ENCODE data around the gene NOTCH1.

The NOTCH1 gene

GRCh38 chr9:136453326-136453725 lies 92.5 kb downstream of the NOTCH1 start:
- no peak overlapping the region for H3K4me2 ChIP-seq (ENCODE audit: low read length)
- H3K27me3 ChIP-seq (ENCODE audit: low read depth, low read length): no peaks in the 10 kb centered on the region
- no peaks in the 10 kb centered on the region for H3K79me2 ChIP-seq (ENCODE audit: low read length)
- no peak for TF ChIP-seq CTCF (IDR thresholded peaks at IDR 0.05; ENCODE audit: low read depth, low read length)
- TF ChIP-seq EZH2phosphoT487 (IDR thresholded peaks at IDR 0.05; ENCODE audit: low read depth): no peak
- H3K4me1 ChIP-seq (ENCODE audit: low read length): no peaks in the 10 kb centered on the region
- H2AFZ ChIP-seq (ENCODE audit: low read depth, low read length): no peak overlapping the region
- H3K9ac ChIP-seq (ENCODE audit: low read length): no peak overlapping the region
- peaks cover 66% of the 10 kb centered on the region for H3K36me3 ChIP-seq (replicated peaks; ENCODE audit: low read depth, low read length)
- H3K27ac ChIP-seq (ENCODE audit: low read length): no peak overlapping the region
- H3K9me3 ChIP-seq (ENCODE audit: insufficient read depth, low read length): no peaks in the 10 kb centered on the region
- H4K20me1 ChIP-seq (ENCODE audit: insufficient read depth, low read length): no peaks in the 10 kb centered on the region
- H3K4me3 ChIP-seq (ENCODE audit: low read length): no peak overlapping the region

DNA sequence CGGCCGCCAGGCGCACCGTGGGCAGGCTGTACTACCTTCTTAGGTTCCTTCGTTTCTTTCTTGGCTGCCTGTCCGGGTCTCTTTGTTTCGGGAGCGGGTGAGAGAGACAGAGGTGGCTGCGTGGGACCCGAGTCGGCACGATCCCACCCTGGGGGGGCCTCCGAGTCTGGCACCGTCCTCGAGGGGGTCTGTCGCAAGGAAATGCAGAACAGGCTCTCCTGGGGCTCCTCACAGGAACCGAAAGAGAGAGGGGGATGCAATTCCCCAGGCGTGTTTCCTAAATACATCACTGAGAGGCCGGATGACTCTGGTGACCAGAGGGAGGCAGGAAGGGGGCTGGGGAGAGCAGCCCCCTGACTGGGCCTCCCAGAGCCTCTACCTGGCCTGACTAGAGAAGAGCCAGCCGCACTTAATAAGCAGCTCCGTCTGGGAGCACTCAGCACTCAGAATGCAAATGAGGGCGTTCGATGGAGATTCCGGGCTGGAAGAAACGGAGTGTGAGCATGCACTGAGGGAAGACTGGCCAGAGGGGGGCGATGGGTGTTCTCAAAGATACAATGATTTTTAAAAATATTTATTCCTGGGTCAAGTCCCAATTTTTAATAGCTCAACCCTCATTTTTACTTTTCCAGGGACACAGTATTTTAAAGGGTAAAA lies 94.5 kb downstream of the NOTCH1 start:
- H3K4me1 ChIP-seq (ENCODE audit: low read length): no peaks in the 10 kb centered on the region
- H2AFZ ChIP-seq (ENCODE audit: low read depth, low read length): no peak overlapping the region
- H3K4me2 ChIP-seq (ENCODE audit: low read length): no peak overlapping the region
- peaks cover 77% of the 10 kb centered on the region for H3K36me3 ChIP-seq (replicated peaks; ENCODE audit: low read depth, low read length)
- no peaks in the 10 kb centered on the region for H4K20me1 ChIP-seq (ENCODE audit: insufficient read depth, low read length)
- no peak overlapping the region for H3K4me3 ChIP-seq (ENCODE audit: low read length)
- no peaks in the 10 kb centered on the region for H3K79me2 ChIP-seq (ENCODE audit: low read length)
- no peak for TF ChIP-seq CTCF (IDR thresholded peaks at IDR 0.05; ENCODE audit: low read depth, low read length)
- no peak for TF ChIP-seq EZH2phosphoT487 (IDR thresholded peaks at IDR 0.05; ENCODE audit: low read depth)
- no peaks in the 10 kb centered on the region for H3K27me3 ChIP-seq (ENCODE audit: low read depth, low read length)
- H3K27ac ChIP-seq (ENCODE audit: low read length): no peak overlapping the region
- H3K9me3 ChIP-seq (ENCODE audit: insufficient read depth, low read length): no peaks in the 10 kb centered on the region
- H3K9ac ChIP-seq (ENCODE audit: low read length): no peak overlapping the region

GRCh38 chr9:136448655-136449054 lies 97.2 kb downstream of the NOTCH1 start:
- no peaks in the 10 kb centered on the region for H4K20me1 ChIP-seq (ENCODE audit: insufficient read depth, low read length)
- no peak for TF ChIP-seq EZH2phosphoT487 (IDR thresholded peaks at IDR 0.05; ENCODE audit: low read depth)
- no peak for TF ChIP-seq CTCF (IDR thresholded peaks at IDR 0.05; ENCODE audit: low read depth, low read length)
- H3K4me2 ChIP-seq (ENCODE audit: low read length): no peak overlapping the region
- peaks cover 65% of the 10 kb centered on the region for H3K36me3 ChIP-seq (replicated peaks; ENCODE audit: low read depth, low read length)
- H3K9ac ChIP-seq (ENCODE audit: low read length): no peak overlapping the region
- H2AFZ ChIP-seq (ENCODE audit: low read depth, low read length): no peak overlapping the region
- H3K79me2 ChIP-seq (ENCODE audit: low read length): no peaks in the 10 kb centered on the region
- no peaks in the 10 kb centered on the region for H3K9me3 ChIP-seq (ENCODE audit: insufficient read depth, low read length)
- H3K4me1 ChIP-seq (ENCODE audit: low read length): no peaks in the 10 kb centered on the region
- H3K4me3 ChIP-seq (ENCODE audit: low read length): no peak overlapping the region
- no peak overlapping the region for H3K27ac ChIP-seq (ENCODE audit: low read length)
- no peaks in the 10 kb centered on the region for H3K27me3 ChIP-seq (ENCODE audit: low read depth, low read length)

DNA sequence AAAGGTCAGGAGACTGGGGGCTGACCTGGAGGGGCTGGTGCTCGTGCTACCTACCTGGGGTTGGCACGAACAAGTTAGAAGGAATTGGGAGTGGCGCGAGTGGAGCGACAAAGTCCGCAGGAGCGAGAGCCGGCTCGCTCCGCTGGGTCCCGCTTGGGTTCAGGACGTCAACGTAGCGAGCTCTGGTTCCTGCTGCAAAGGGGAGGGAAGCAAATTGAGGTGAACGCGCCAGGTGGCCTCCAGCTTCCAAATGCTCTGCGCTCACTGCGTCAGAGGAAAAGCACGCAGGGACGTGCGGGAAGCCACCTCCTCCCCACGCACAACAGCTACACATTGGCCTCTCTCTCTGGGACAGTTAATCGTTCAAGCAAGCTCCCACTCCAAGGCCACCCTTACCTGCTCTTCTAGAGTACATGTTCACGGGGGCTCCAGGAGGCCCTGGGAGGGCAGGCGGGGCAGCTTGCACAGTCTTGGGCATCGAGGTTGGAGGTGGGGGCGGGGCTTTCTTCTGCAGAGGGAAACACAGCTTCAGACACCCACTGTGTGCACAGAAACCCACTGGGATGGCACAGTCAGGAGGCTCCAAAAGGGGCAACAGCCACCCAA lies 98.6 kb downstream of the NOTCH1 start:
- no peak for TF ChIP-seq EZH2phosphoT487 (IDR thresholded peaks at IDR 0.05; ENCODE audit: low read depth)
- TF ChIP-seq CTCF (IDR thresholded peaks at IDR 0.05; ENCODE audit: low read depth, low read length): no peak
- Histone ChIP-seq H2AFZ (ENCODE audit: low read depth, low read length) (no peak overlapping the region), H3K4me1 (ENCODE audit: low read length) (no peaks in the 10 kb centered on the region), H3K4me2 (ENCODE audit: low read length) (no peak overlapping the region), H3K36me3 (replicated peaks; ENCODE audit: low read depth, low read length) (peaks cover 67% of the 10 kb centered on the region), H3K79me2 (ENCODE audit: low read length) (no peaks in the 10 kb centered on the region), H3K9ac (ENCODE audit: low read length) (no peak overlapping the region), H3K27ac (ENCODE audit: low read length) (no peak overlapping the region), H3K9me3 (ENCODE audit: insufficient read depth, low read length) (no peaks in the 10 kb centered on the region), H3K4me3 (ENCODE audit: low read length) (no peak overlapping the region), H3K27me3 (ENCODE audit: low read depth, low read length) (no peaks in the 10 kb centered on the region), H4K20me1 (ENCODE audit: insufficient read depth, low read length) (no peaks in the 10 kb centered on the region)
